ENCODE measurements around the gene ZNF804A. TPM values are rescaled to one million over a fixed set of nuclear protein-coding genes. Genes with fewer than 3 reads are reported as not detected.

ZNF804A gene
- total and polyA plus RNA-seq, 2 of the 8 experiments (the other 6 are each of a cell fraction or from before 2014, with no cell fraction given) = 0.02 TPM; not detected in 1

- POLR2A ChIA-PET (ENCODE audit: partially characterized antibody) = no interaction called here
- no peak overlapping the region for H2BK15ac ChIP-seq (ENCODE audit: low read length)
- H3K9ac ChIP-seq (replicated peaks in 1 of 4; ENCODE audit: extremely low read depth in 1 of 4, low read depth in 3 of 4, low read length in 3 of 4) = no peak overlapping the region
- no peak overlapping the region for H2BK5ac ChIP-seq (ENCODE audit: low read depth, low read length)
- CTCF ChIA-PET (ENCODE audit: partially characterized antibody) = interaction anchor here (0.6 kb wide), 1 partner anchor 229 kb away, joined by 3 read pairs; no protein-coding TSS in a partner anchor
- H2BK20ac ChIP-seq (ENCODE audit: low read length) = no peak overlapping the region
- H3K14ac ChIP-seq (ENCODE audit: insufficient read length) = no peak overlapping the region
- no peak overlapping the region for H2BK120ac ChIP-seq (replicated peaks; ENCODE audit: low read depth, low read length)
- H3K56ac ChIP-seq (replicated peaks; ENCODE audit: insufficient read length, low read depth, low read length) = no peak overlapping the region
- no peaks in the 10 kb centered on the region for H3K9me3 ChIP-seq (ENCODE audit: insufficient read depth in 2 of 2, low read depth in 1 of 2, low read length in 1 of 2)
- H3K23ac ChIP-seq (ENCODE audit: insufficient read length) = no peak overlapping the region
- no peaks in the 10 kb centered on the region for H3K79me1 ChIP-seq (ENCODE audit: low read depth, low read length)
- H3K18ac ChIP-seq (ENCODE audit: extremely low read depth, low read length) = no peak overlapping the region
- H3K4me2 ChIP-seq (ENCODE audit: insufficient read depth in 1 of 2, low read depth in 2 of 2, low read length in 2 of 2) = no peak overlapping the region
- H3K4me3 ChIP-seq (ENCODE audit: extremely low read depth in 1 of 4, insufficient read depth in 2 of 4, low read depth in 3 of 4, low read length in 4 of 4) = no peak overlapping the region
- H2AK5ac ChIP-seq (ENCODE audit: low read depth, low read length) = no peak overlapping the region
- 90% methylated on average over 1 of the region's 1 CpG; no CpG with 5 or more reads in 1 of the 2 experiments for WGBS, 2 experiments (ENCODE audit: extremely low coverage in 1 of 2, insufficient coverage in 1 of 2, insufficient read length in 1 of 2, insufficient replicate concordance in 2 of 2, low coverage in 1 of 2, low lambda C conversion rate in 2 of 2, missing lambda C conversion rate in 1 of 2)
- no peaks in the 10 kb centered on the region for H3K27me3 ChIP-seq (replicated peaks in 1 of 4; ENCODE audit: control insufficient read depth in 3 of 4, extremely low read depth in 1 of 4, insufficient read depth in 3 of 4, low read length in 3 of 4)
- FAIRE-seq (no peak), DNase-seq (ENCODE audit: low read depth in 1 of 2, low spot score in 2 of 2) (no peak)
- H2BK12ac ChIP-seq (ENCODE audit: low read depth, low read length) = no peak overlapping the region
- H4K8ac ChIP-seq (ENCODE audit: extremely low read depth, insufficient read depth, low read length) = no peak overlapping the region
- H3K27ac ChIP-seq (ENCODE audit: low read depth, low read length) = no peak overlapping the region
- H3K79me2 ChIP-seq (ENCODE audit: control insufficient read depth in 1 of 2, insufficient read depth in 2 of 2, low read length in 2 of 2) = no peaks in the 10 kb centered on the region
- H2AFZ ChIP-seq (ENCODE audit: low read length) = no peak overlapping the region
- H4K5ac ChIP-seq (ENCODE audit: insufficient read length, low read depth, low read length) = no peak overlapping the region
- no peaks in the 10 kb centered on the region for H3K36me3 ChIP-seq (ENCODE audit: control insufficient read depth in 2 of 4, insufficient read depth in 4 of 4, low read length in 3 of 4)
- no peak overlapping the region for H4K91ac ChIP-seq (replicated peaks; ENCODE audit: insufficient read length, low read length)
- H3K4me1 ChIP-seq (replicated peaks in 1 of 4; ENCODE audit: control insufficient read depth in 3 of 4, insufficient read depth in 4 of 4, low read length in 3 of 4) = peaks cover 0 to 2% (median 0%) of the 10 kb centered on the region in 4 experiments; a peak in 2 of 7 replicates
- no peak overlapping the region for H3K4ac ChIP-seq (replicated peaks; ENCODE audit: insufficient read length, low read depth, low read length)
- no peaks in the 10 kb centered on the region for H3K23me2 ChIP-seq (ENCODE audit: low read depth, low read length)
- H4K20me1 ChIP-seq (replicated peaks in 1 of 2; ENCODE audit: control insufficient read depth in 1 of 2, insufficient read depth in 2 of 2, low read length in 2 of 2) = no peaks in the 10 kb centered on the region
- TF ChIP-seq SUZ12 (IDR thresholded peaks at IDR 0.05; ENCODE audit: low read length) (no peak), RAD21 (IDR thresholded peaks at IDR 0.05 in 1 of 2, conservative IDR thresholded peaks at IDR 0.05 in 1 of 2; ENCODE audit: low read depth in 2 of 2, low read length in 2 of 2) (no peak), JUN (IDR thresholded peaks at IDR 0.05; ENCODE audit: low read depth, low read length) (no peak), CTBP2 (IDR thresholded peaks at IDR 0.05; ENCODE audit: borderline replicate concordance, insufficient read depth, insufficient read length, low read length) (no peak), SP1 (IDR thresholded peaks at IDR 0.05; ENCODE audit: low read depth, low read length) (no peak), HDAC6 (IDR thresholded peaks at IDR 0.05; ENCODE audit: low read depth, low read length) (no peak), SRF (IDR thresholded peaks at IDR 0.05; ENCODE audit: low read depth, low read length) (no peak), SIN3A (conservative IDR thresholded peaks at IDR 0.05 in 1 of 2, IDR thresholded peaks at IDR 0.05 in 1 of 2; ENCODE audit: low read depth in 1 of 2, low read length in 2 of 2) (no peak), YY1 (IDR thresholded peaks at IDR 0.05; ENCODE audit: low read depth, low read length) (no peak)
- TF ChIP-seq, protein P1, sequence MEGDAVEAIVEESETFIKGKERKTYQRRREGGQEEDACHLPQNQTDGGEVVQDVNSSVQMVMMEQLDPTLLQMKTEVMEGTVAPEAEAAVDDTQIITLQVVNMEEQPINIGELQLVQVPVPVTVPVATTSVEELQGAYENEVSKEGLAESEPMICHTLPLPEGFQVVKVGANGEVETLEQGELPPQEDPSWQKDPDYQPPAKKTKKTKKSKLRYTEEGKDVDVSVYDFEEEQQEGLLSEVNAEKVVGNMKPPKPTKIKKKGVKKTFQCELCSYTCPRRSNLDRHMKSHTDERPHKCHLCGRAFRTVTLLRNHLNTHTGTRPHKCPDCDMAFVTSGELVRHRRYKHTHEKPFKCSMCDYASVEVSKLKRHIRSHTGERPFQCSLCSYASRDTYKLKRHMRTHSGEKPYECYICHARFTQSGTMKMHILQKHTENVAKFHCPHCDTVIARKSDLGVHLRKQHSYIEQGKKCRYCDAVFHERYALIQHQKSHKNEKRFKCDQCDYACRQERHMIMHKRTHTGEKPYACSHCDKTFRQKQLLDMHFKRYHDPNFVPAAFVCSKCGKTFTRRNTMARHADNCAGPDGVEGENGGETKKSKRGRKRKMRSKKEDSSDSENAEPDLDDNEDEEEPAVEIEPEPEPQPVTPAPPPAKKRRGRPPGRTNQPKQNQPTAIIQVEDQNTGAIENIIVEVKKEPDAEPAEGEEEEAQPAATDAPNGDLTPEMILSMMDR (IDR thresholded peaks at IDR 0.05; ENCODE audit: control extremely low read depth in 1 of 3, insufficient read depth in 1 of 3, low read depth in 1 of 3, low read length in 3 of 3) = no peak
- TF ChIP-seq, protein P2, sequence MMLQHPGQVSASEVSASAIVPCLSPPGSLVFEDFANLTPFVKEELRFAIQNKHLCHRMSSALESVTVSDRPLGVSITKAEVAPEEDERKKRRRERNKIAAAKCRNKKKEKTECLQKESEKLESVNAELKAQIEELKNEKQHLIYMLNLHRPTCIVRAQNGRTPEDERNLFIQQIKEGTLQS (IDR thresholded peaks at IDR 0.05; ENCODE audit: insufficient read depth, low read depth, low read length) = no peak
These were observed 132.0 kb downstream of the ZNF804A start for GRCh38 chr2:184730288-184730687.

Data from H1 (cell line).